ENCODE results near the gene PDX1.

PDX1 gene

DNA sequence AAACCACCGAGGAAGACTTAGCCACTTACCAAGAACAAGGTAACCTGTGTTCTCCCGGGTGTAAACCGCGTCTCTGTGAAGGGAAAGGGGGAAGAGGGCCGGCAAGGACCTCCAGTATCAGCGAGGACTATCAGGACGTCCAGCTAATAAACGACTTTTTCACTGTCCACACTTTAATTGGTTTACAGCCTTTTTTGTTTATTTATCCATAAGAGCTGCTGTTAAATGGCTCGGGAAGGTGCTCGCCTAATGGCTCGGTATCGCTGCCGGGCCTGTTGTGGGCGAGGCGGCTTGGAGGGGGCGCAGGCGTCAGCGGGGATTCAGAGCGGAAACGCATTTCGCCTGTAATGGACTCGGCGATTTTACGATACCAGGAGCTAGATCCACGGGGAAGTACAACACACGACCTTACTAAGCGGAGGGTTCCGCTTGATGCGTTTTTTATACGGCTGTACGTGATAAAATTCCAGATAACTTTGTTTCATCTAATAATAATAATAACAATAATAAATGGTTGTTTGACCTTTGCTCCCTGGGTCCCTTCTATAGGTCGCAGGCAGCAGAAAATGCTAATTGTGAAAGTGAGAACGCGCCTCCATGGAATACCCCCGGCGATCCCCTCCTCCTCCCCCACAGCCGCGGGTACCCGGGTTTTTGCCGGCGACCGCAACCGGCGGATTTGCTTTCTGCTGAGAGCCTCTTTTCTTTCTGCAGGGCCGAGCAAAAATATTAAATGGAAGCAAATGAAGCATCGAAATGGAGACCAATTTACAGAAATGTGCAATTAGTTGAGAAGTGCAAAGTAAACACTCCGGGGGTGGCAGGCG, 2.5 kb upstream of the PDX1 start:
- DNase-seq: peak; percentile 53

DNA sequence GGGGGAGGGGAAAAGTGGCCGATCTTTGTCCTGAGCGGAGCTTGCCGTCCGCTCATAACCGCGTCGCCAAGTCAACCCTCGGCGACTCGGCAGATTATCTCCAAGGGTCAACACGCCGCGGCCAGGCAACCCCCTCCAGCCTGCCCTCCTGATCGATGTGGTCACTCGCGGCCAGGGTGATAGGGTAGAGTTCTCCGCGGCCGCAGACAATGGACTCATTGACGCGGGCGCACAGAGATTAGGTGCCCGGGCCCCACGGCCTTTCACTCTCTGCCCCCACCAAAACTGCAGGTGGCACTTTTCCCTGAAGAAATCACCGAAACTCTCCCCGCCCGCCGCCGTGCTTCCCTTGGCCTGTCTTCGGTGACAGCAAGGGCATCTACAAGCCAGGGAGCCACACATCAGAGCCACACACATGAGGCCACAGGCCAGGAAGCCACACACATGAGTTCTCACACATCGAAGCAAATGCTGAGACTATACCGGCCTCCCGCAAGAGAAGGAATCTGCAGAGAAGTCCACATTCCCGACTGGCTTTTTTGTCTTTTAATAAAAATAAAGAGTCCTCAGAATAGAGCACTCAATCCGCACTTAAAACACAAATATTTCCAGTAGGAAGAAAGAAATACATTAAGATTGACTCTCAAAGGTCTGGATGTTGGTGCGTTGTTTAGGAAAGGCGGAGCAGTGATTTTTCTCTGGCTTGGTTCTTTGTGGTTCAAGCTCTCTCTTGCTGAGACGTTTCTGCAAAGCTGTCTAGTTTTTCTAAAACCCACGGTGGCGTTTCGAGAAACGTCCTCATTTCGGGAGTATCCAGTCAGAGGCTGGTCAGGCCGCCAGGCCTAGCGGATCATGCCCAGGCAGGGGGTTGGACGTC, 1.5 kb upstream of the PDX1 start:
- no peak overlapping the region for H3K27ac Mint-ChIP-seq
- DNase-seq: peak; percentile 37
- no peaks in the 10 kb centered on the region for H3K36me3 Mint-ChIP-seq (ENCODE audit: low read depth)
- peaks cover 4% of the 10 kb centered on the region for H3K9me3 Mint-ChIP-seq
- peak overlapping the region; percentile 76 for H3K4me3 Mint-ChIP-seq
- TF ChIP-seq, protein P1, sequence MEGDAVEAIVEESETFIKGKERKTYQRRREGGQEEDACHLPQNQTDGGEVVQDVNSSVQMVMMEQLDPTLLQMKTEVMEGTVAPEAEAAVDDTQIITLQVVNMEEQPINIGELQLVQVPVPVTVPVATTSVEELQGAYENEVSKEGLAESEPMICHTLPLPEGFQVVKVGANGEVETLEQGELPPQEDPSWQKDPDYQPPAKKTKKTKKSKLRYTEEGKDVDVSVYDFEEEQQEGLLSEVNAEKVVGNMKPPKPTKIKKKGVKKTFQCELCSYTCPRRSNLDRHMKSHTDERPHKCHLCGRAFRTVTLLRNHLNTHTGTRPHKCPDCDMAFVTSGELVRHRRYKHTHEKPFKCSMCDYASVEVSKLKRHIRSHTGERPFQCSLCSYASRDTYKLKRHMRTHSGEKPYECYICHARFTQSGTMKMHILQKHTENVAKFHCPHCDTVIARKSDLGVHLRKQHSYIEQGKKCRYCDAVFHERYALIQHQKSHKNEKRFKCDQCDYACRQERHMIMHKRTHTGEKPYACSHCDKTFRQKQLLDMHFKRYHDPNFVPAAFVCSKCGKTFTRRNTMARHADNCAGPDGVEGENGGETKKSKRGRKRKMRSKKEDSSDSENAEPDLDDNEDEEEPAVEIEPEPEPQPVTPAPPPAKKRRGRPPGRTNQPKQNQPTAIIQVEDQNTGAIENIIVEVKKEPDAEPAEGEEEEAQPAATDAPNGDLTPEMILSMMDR (IDR thresholded peaks at IDR 0.05): no peak
- peaks cover 26% of the 10 kb centered on the region for H3K4me1 Mint-ChIP-seq
- peaks cover 99% of the 10 kb centered on the region for H3K27me3 Mint-ChIP-seq (ENCODE audit: low read depth, poor library complexity)

More for the DNA sequence above, 2.5 kb upstream of the PDX1 start:
- Mint-ChIP-seq H3K27ac (no peak overlapping the region), H3K4me3 (peak overlapping the region; percentile 76), H3K4me1 (peaks cover 26% of the 10 kb centered on the region), H3K9me3 (peaks cover 4% of the 10 kb centered on the region), H3K27me3 (ENCODE audit: low read depth, poor library complexity) (peaks cover 98% of the 10 kb centered on the region), H3K36me3 (ENCODE audit: low read depth) (no peaks in the 10 kb centered on the region)
- TF ChIP-seq, protein P1 (IDR thresholded peaks at IDR 0.05): no peak

DNA sequence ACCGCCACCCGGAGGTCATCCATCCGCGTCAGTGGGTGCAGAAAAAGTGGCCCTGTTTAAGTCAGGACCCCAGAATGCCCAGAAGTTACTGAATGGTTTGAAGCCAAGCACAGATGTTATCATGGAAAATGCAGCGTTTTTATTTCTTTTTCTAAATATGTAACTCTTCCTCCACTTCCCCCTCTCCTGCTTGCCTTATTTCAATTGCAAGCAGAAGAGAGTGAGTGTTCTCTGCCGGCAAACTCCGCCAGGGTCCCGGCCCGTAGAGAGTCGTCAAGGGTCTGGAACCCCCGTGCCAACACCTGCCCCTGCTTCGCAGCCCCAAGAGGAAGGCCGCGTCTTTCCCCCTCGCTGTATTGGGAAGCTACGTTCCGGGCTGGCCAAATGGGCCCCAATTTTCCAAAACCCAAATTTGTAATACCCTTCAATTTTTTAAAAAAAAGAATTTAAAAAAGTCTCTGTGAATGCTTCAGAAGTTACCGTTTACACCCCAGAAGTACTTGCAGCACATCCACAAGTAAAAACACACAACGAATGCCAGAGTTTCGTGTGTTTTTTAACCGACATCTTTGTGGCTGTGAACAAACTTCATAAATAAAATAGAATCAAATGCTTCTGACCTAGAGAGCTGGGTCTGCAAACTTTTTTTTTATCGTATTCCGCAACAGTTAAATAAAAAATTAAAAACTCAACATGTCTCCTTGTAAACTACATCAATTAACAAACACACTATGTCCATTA, 712 bp upstream of the PDX1 start:
- Mint-ChIP-seq H3K36me3 (ENCODE audit: low read depth) (no peaks in the 10 kb centered on the region), H3K27me3 (ENCODE audit: low read depth, poor library complexity) (peaks cover 99% of the 10 kb centered on the region), H3K27ac (no peak overlapping the region), H3K4me3 (no peak overlapping the region), H3K4me1 (peaks cover 34% of the 10 kb centered on the region), H3K9me3 (peaks cover 4% of the 10 kb centered on the region)
- no peak for DNase-seq
- TF ChIP-seq, protein P1 (IDR thresholded peaks at IDR 0.05): no peak

- Mint-ChIP-seq H3K27me3 (ENCODE audit: low read depth, poor library complexity) (peaks cover 99% of the 10 kb centered on the region), H3K27ac (no peak overlapping the region), H3K4me1 (peaks cover 37% of the 10 kb centered on the region), H3K36me3 (ENCODE audit: low read depth) (no peaks in the 10 kb centered on the region), H3K9me3 (peaks cover 4% of the 10 kb centered on the region), H3K4me3 (peak overlapping the region; percentile 50)
- TF ChIP-seq, protein P1 (IDR thresholded peaks at IDR 0.05): no peak
- no peak for DNase-seq
Observed at GRCh38 chr13:27919659-27919933, 204 bp upstream of the PDX1 start.

- Mint-ChIP-seq H3K27ac (no peak overlapping the region), H3K4me1 (peaks cover 37% of the 10 kb centered on the region), H3K4me3 (peak overlapping the region; percentile 77), H3K27me3 (ENCODE audit: low read depth, poor library complexity) (peaks cover 99% of the 10 kb centered on the region), H3K36me3 (ENCODE audit: low read depth) (no peaks in the 10 kb centered on the region), H3K9me3 (peaks cover under 1% of the 10 kb centered on the region)
- peak; percentile 51 for DNase-seq
- TF ChIP-seq, protein P1 (IDR thresholded peaks at IDR 0.05): no peak
Observed at GRCh38 chr13:27920677-27921420, 1.0 kb downstream of the PDX1 start.

All from nephron progenitor cell (in vitro differentiated cells).